Mucosa of descending colon (tissue), 3 donors: ENCODE results near the gene HOXA3. TPM values are rescaled to one million over a fixed set of nuclear protein-coding genes. Genes with fewer than 3 reads are reported as not detected.

ENCODE experiments used
- ATAC-seq: fragments of 200-7000 bp; cut with Tn5 transposase; one replicate; pipeline ENCODE4 v1.9.1; 2020; ENCODE audit warnings: mild to moderate bottlenecking, moderate library complexity
- DNase-seq, 3 donors: peaks; one replicate each; pipeline ENCODE4 v3.0.0-alpha.2; 2020
- H3K36me3 ChIP-seq: fragments of 200-600 bp; one replicate; pipeline ENCODE4 v1.8.0; 2021; ENCODE audit warnings: low read depth, mild to moderate bottlenecking
- H3K4me1 ChIP-seq: fragments of 200-600 bp; one replicate; pipeline ENCODE4 v1.8.0; 2021; ENCODE audit warnings: low read depth, mild to moderate bottlenecking
- H3K4me3 ChIP-seq: fragments of 200-600 bp; one replicate; pipeline ENCODE4 v1.8.0; 2021; ENCODE audit warnings: mild to moderate bottlenecking
- H3K9me3 ChIP-seq: fragments of 200-600 bp; one replicate; pipeline ENCODE4 v1.8.0; 2021; ENCODE audit warnings: mild to moderate bottlenecking
- intact Hi-C, 2 donors: fragments of 100-400 bp; cut with DNase I in 1 of 2; cut with micrococcal nuclease in 1 of 2; formaldehyde crosslinking; loops; one replicate each; pipeline versions ENCODE4 v1.11.0 to v1.11.1; 2022; cut with DNase I, micrococcal nuclease
- total RNA-seq, 3 donors: library from RNA; stranded (reverse); fragmentation: NEBNext Ultra II Directional in 2 of 3; extraction: Animal tissue kit (Norgen Biotek cat#: 25700) in 2 of 3; gene quantifications; one replicate each; pipeline versions ENCODE4 v1.2.1 to v1.2.4, GENCODE V29; 2021 to 2023
- TF ChIP-seq, protein P1 (sequence below): fragments of 200-600 bp; IDR thresholded peaks from one replicate; pipeline ENCODE4 v1.8.0; 2022; ENCODE audit warnings: antibody characterized with exemption, mild to moderate bottlenecking
- donor health status: DM: no; HTN: no; CAD: no; lungs with moderate emphysema.
- donor health status: DM: no; HTN: no; CAD: no.
- donor health status: DM: no; HTN: yes; CAD: no.

Gene HOXA3
- total RNA-seq, 3 donors from 2014 or later = 19.9 to 38.1 (median 20.5) TPM

GRCh38 chr7:27164045-27164366, 11.6 kb upstream of the HOXA3 start:
- Histone ChIP-seq H3K9me3 (no peaks in the 10 kb centered on the region), H3K36me3 (no peaks in the 10 kb centered on the region), H3K4me1 (peaks cover 10% of the 10 kb centered on the region), H3K4me3 (peak overlapping the region; percentile 48)
- ATAC-seq (no peak), DNase-seq (no peak)
- TF ChIP-seq, protein P1, sequence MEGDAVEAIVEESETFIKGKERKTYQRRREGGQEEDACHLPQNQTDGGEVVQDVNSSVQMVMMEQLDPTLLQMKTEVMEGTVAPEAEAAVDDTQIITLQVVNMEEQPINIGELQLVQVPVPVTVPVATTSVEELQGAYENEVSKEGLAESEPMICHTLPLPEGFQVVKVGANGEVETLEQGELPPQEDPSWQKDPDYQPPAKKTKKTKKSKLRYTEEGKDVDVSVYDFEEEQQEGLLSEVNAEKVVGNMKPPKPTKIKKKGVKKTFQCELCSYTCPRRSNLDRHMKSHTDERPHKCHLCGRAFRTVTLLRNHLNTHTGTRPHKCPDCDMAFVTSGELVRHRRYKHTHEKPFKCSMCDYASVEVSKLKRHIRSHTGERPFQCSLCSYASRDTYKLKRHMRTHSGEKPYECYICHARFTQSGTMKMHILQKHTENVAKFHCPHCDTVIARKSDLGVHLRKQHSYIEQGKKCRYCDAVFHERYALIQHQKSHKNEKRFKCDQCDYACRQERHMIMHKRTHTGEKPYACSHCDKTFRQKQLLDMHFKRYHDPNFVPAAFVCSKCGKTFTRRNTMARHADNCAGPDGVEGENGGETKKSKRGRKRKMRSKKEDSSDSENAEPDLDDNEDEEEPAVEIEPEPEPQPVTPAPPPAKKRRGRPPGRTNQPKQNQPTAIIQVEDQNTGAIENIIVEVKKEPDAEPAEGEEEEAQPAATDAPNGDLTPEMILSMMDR = no peak
- intact Hi-C loops = loop anchor here (5.0 to 10.0 kb wide), 2 partner anchors 797 to 1299 kb away; no protein-coding TSS in a partner anchor

- H3K9me3 ChIP-seq = no peaks in the 10 kb centered on the region
- ATAC-seq (no peak), DNase-seq (peak in 1 of 3 donors; percentile 49)
- intact Hi-C loops = loop anchor here (5.0 to 10.0 kb wide), 2 partner anchors 796 to 1299 kb away; no protein-coding TSS in a partner anchor
- TF ChIP-seq, protein P1 = no peak
- H3K4me1 ChIP-seq = peaks cover 10% of the 10 kb centered on the region
- H3K36me3 ChIP-seq = no peaks in the 10 kb centered on the region
- H3K4me3 ChIP-seq = peak overlapping the region; percentile 48
These were observed 11.1 kb upstream of the HOXA3 start for GRCh38 chr7:27163288-27164044.

GRCh38 chr7:27162561-27163287, 10.3 kb upstream of the HOXA3 start:
- no peak for DNase-seq
- Histone ChIP-seq H3K4me1 (peaks cover 10% of the 10 kb centered on the region), H3K4me3 (no peak overlapping the region), H3K36me3 (no peaks in the 10 kb centered on the region), H3K9me3 (no peaks in the 10 kb centered on the region)
- no peak for ATAC-seq
- intact Hi-C loops = loop anchor here (5.0 to 10.0 kb wide), 2 partner anchors 795 to 1298 kb away; no protein-coding TSS in a partner anchor
- TF ChIP-seq, protein P1 = no peak

DNA sequence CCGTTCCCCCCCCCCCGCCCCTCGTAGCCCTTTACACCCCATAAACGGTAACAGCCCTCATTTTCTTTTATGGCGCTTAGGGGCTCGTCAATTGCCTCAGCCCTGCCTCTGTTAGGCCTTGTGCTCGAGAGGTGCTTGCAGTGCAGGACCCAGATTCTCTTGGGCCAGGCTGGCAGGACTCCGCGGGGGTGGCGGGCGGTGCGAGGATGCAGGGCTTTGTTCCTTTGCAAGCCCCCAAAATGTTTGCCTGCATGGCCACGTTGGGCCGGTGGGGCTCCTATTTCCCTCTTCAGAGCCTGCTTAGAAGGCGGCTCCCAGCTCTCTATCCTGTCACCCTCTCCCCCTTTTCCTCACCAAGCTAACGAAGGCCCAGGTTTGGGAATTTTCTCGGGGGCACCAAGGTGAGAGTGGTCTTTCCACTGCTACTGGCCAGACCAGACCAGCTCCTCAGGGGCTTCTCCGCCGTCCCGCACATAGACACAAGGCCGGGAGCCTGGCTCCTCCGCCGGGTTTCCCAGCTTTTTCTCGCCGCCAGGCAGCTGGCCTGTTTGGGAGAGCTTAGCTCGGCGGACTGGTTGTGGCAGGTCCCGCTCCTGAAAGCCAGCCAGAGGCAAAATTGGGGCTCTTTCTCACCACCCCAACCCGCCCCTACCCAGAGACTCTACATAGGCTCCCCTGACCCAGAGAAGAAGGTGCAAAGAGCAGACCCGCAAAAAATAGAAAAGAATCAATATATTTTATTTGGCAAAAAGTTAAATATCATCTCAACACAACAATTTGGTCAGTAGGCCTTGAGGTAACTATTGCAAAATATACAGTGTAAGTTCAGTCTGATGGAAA, 9.6 kb upstream of the HOXA3 start:
- TF ChIP-seq, protein P1 = no peak
- intact Hi-C loops = loop anchor here (5.0 to 10.0 kb wide), 2 partner anchors 795 to 1297 kb away; no protein-coding TSS in a partner anchor
- H3K36me3 ChIP-seq = no peaks in the 10 kb centered on the region
- H3K4me1 ChIP-seq = peaks cover 14% of the 10 kb centered on the region
- no peaks in the 10 kb centered on the region for H3K9me3 ChIP-seq
- DNase-seq = peak in 2 of 3 donors; percentile 71 to 81
- no peak overlapping the region for H3K4me3 ChIP-seq
- peak; percentile 10 for ATAC-seq

DNA sequence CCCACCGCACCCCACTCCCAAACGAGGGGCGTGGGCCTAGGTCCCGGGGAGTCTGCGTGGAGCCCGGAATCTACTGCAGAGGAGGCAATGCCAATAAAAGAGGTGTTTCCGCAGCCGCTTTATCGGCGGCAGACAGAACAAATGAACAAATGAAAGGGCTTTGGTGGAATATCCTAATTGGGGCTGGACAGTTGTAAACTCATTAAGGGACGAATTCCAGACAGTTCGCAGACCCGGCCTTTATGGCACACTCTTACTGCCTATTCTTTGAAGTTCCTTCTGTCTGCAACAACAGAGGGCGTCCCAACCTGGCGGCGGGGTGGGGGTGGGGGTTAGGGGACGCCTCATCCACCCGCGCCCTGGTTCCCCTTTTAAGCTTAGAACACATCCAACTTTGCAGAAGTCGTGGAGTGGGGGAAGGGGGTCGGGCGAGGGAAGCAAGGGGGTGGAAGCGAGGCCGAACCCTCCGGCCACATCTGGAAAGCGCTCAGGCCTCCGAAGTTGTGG, 8.9 kb upstream of the HOXA3 start:
- TF ChIP-seq, protein P1 = no peak
- peak; percentile 74 to 79 (median 75) for DNase-seq
- Histone ChIP-seq H3K4me1 (peaks cover 15% of the 10 kb centered on the region), H3K36me3 (no peaks in the 10 kb centered on the region), H3K4me3 (peak overlapping the region; percentile 15), H3K9me3 (no peaks in the 10 kb centered on the region)
- ATAC-seq = peak; percentile 28
- intact Hi-C loops = loop anchor here (5.0 to 10.0 kb wide), 2 partner anchors 794 to 1296 kb away; no protein-coding TSS in a partner anchor
